Kidney epithelial cell (primary cell): ENCODE results near the gene MRPS27. TPM values are rescaled to one million over a fixed set of nuclear protein-coding genes. Genes with fewer than 3 reads are reported as not detected.

Experiments
- DNase-seq: peaks from one replicate; pipeline ENCODE4 v3.0.0-alpha.2; 2010; ENCODE audit warnings: low read depth
- H3K27me3 ChIP-seq: 2 replicates; pipeline ENCODE4 v1.6.0; 2011; ENCODE audit warnings: low read length; ENCODE audit not compliant: control insufficient read depth, insufficient read depth
- H3K36me3 ChIP-seq: 2 replicates; pipeline ENCODE4 v1.5.1; 2011; ENCODE audit warnings: low read length; ENCODE audit not compliant: control insufficient read depth, insufficient read depth
- H3K4me3 ChIP-seq: 2 replicates; pipeline ENCODE4 v1.5.1; 2011; ENCODE audit warnings: low read depth, mild to moderate bottlenecking, control low read depth, low read length
- total RNA-seq: library from RNA; depleted of rRNA; stranded (reverse); fragments of >200 nt; gene quantifications from 2 replicates; pipeline ENCODE4 v1.2.3, GENCODE V29; 2015
- TF ChIP-seq, protein P1 (sequence below): IDR thresholded peaks from 2 replicates; pipeline ENCODE4 v1.5.1; 2011; ENCODE audit warnings: mild to moderate bottlenecking, moderate library complexity, low read length, control low read depth, inconsistent platforms; ENCODE audit not compliant: insufficient read depth, poor library complexity, severe bottlenecking

Gene MRPS27
- total RNA-seq, 1 donor from 2014 or later, result 67.3 TPM

DNA sequence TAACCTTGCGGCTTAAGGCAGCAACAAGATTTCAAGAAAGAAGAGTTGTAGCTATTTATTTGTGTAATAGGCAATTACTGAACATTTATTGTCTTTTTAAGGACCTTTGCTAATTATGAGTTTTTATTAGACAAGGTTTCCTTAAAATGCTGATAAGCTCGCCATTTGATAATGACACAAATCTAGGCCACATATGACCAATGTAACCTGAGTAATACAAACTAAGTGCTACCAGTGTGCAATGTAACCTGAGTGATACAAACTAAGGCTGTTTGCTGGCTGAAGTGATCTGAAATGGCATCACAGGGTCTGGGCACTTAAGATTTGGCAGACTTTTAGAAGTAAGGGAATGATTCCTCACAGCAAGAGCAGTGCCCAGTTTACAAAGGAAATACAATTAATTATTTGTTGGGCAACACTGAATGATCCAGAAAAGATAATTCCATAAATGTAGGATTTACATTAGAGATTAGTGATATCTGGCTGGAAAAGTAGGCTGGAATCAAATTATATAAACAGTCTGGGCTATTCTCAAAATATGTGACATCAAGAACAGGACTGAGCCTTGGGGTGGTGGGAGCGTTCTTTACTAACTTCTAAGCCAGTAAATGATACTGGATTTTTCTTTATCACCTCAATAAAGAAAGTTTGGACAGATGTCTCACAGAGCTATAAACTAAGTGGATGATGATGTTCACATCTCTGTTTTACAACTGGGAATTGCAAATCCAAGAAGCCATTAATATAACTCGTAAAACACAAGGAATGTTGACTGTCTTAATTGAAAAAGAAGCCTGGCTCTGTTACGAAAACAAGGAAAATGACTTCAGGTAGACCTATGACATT, 54.8 kb downstream of the MRPS27 start:
- Histone ChIP-seq H3K27me3 (no peaks in the 10 kb centered on the region), H3K4me3 (no peak overlapping the region), H3K36me3 (no peaks in the 10 kb centered on the region)
- TF ChIP-seq, protein P1, sequence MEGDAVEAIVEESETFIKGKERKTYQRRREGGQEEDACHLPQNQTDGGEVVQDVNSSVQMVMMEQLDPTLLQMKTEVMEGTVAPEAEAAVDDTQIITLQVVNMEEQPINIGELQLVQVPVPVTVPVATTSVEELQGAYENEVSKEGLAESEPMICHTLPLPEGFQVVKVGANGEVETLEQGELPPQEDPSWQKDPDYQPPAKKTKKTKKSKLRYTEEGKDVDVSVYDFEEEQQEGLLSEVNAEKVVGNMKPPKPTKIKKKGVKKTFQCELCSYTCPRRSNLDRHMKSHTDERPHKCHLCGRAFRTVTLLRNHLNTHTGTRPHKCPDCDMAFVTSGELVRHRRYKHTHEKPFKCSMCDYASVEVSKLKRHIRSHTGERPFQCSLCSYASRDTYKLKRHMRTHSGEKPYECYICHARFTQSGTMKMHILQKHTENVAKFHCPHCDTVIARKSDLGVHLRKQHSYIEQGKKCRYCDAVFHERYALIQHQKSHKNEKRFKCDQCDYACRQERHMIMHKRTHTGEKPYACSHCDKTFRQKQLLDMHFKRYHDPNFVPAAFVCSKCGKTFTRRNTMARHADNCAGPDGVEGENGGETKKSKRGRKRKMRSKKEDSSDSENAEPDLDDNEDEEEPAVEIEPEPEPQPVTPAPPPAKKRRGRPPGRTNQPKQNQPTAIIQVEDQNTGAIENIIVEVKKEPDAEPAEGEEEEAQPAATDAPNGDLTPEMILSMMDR, result no peak
- no peak for DNase-seq

DNA sequence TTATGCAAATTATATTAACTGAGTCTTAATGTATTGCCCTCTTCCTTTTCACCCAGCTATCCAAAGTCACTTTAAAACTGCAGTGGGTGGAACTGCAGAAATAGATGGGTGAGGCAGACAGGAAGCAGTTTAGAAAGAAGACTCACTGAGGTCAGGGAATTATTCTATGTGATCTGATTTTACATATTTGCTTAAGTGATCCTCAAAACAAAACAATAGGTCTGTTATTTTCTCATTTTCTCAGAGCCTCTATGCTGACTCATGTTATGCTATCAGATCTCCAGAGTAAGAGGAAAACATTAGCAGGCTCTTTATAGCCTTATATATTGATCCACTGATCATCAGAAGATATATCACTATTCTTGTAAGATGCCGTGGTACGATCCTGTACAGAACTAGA, 63.5 kb downstream of the MRPS27 start:
- TF ChIP-seq, protein P1, result no peak
- DNase-seq, result no peak
- no peaks in the 10 kb centered on the region for H3K36me3 ChIP-seq

DNA sequence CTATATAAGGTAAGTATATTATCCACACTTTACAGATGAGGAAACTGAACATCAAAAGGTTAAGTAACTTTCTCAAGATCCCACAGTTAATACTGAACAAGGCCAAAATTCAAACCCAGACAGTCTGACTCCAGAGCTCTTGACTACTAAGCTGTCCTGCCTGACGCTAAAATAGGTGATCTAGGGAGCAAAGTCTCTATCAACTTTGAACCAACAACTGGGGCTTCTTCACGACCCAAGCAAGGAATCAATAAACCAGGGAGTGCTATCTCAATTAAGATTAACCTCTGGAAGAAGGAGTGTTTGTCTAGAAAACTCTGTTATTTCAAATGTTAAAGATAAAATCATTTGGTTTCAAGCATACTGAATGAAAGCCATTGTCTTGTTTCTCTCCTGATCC, 64.4 kb downstream of the MRPS27 start:
- TF ChIP-seq, protein P1, result no peak
- Histone ChIP-seq H3K4me3 (no peak overlapping the region), H3K36me3 (no peaks in the 10 kb centered on the region), H3K27me3 (no peaks in the 10 kb centered on the region)
- no peak for DNase-seq

More for the DNA sequence above, 63.5 kb downstream of the MRPS27 start:
- Histone ChIP-seq H3K4me3 (no peak overlapping the region), H3K27me3 (no peaks in the 10 kb centered on the region)

DNA sequence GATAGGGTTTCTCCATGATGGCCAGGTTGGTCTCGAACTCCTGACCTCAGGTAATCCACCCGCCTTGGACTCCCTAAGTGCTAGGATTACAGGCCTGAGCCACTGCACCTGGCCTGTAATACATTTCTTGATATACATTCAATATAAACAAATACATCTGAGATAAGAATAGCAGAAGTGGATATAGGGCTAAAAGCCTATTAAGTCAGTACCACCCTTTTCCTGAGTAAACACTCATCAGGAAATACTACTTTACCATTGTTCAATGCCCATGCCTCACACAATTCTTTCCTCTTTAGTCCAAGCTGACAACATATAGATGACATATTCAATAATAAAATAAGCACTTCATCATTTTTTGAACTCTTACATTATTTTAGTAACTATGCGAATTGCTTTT, 64.8 kb downstream of the MRPS27 start:
- no peak for DNase-seq
- H3K4me3 ChIP-seq, result no peak overlapping the region
- no peaks in the 10 kb centered on the region for H3K36me3 ChIP-seq
- H3K27me3 ChIP-seq, result no peaks in the 10 kb centered on the region
- TF ChIP-seq, protein P1, result no peak

DNA sequence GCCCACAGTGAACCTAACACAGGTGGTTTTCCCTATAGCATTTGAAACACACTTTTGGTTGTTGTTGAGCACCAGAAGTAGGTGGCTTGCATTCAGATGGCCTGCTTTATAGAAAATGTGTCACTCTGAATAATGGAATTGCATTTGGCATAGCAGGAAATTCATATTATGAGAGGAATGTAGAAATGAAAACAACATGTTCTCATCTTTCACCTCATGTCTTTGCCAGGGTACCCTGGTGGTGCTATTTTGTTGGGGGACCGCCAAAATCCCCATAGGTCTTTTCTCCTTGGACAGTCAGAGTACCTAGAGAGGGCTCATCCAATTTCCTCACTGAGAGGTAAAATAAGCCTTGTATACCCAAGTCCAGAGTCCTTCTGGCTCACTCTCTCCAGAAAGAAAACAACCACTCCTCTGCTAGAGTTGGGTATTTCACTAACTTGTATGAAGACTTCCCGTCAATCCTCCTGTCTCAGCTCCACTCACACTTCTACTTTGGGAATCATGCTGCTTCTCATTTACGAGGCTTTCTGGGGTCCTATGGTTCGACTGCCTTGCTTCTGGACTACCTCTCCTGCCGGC, 67.4 kb downstream of the MRPS27 start:
- Histone ChIP-seq H3K4me3 (no peak overlapping the region), H3K36me3 (no peaks in the 10 kb centered on the region), H3K27me3 (no peaks in the 10 kb centered on the region)
- no peak for DNase-seq
- TF ChIP-seq, protein P1, result no peak

DNA sequence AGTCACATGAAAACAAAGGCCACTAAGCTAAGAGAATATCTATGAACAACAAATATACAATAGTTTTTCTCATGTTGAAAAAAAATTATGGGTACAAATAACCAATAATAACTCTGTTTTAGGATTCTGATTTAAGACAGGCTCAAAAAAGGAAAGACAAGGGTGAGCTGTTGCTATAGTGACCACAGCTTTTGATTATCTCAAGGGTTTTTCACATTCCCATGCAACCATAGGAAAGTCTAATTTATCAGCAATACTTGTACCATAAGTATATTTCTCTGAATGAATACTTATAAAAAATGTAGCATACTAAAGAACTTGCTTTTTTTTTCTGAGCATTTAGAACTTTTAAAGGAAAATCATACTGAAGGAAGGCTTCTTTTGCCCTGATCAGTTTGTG, 68.0 kb downstream of the MRPS27 start:
- H3K4me3 ChIP-seq, result no peak overlapping the region
- TF ChIP-seq, protein P1, result no peak
- no peak for DNase-seq
- H3K27me3 ChIP-seq, result no peaks in the 10 kb centered on the region
- H3K36me3 ChIP-seq, result no peaks in the 10 kb centered on the region
